Right atrium auricular region (tissue), 2 donors: ENCODE data around the gene EGFL7. TPM values are rescaled to one million over a fixed set of nuclear protein-coding genes. Genes with fewer than 3 reads are reported as not detected.
A peak's percentile ranks its signal among the peaks of the same experiment; 100 is the strongest.

ENCODE experiments used
- DNase-seq: peaks from one replicate; pipeline ENCODE4 v3.0.0-alpha.2; 2019; ENCODE audit warnings: low spot score
- H3K27ac ChIP-seq, 2 donors: fragments of 200-600 bp; sonication (generic); 1 replicate in 1 of 2; 2 replicates in 1 of 2; pipeline ENCODE4 v1.5.1; 2016 to 2019
- H3K27me3 ChIP-seq, 2 donors: fragments of 200-600 bp; sonication (generic); one replicate each; pipeline versions ENCODE4 v1.5.1 to v1.6.0; 2017 to 2019
- H3K36me3 ChIP-seq: fragments of 200-600 bp; sonication (generic); one replicate; pipeline ENCODE4 v1.5.1; 2016
- H3K4me1 ChIP-seq, 2 donors: fragments of 200-600 bp; sonication (generic); one replicate each; pipeline versions ENCODE4 v1.5.1 to v1.6.0; 2017 to 2019
- H3K4me3 ChIP-seq, 2 donors: fragments of 200-600 bp; sonication (generic); 1 replicate in 1 of 2; 2 replicates in 1 of 2; pipeline ENCODE4 v1.5.1; 2017 to 2019; ENCODE audit warnings: mild to moderate bottlenecking in 1 of 2, moderate library complexity in 1 of 2
- H3K9me3 ChIP-seq, 2 donors: fragments of 200-600 bp; sonication (generic); one replicate each; pipeline ENCODE4 v1.5.1; 2019
- total RNA-seq, 2 donors: library from RNA; depleted of rRNA; stranded (reverse); fragments of >200 nt; gene quantifications; one replicate each; pipeline ENCODE4 v1.1.0, GENCODE V29; 2016
- TF ChIP-seq, protein P1 (sequence below), 2 donors: fragments of 200-600 bp; sonication (generic); IDR thresholded peaks; one replicate each; pipeline ENCODE4 v1.5.1; 2019; ENCODE audit warnings: antibody characterized with exemption in 2 of 2

EGFL7 gene
- total RNA-seq, 2 donors from 2014 or later: 114 to 120 TPM

DNA sequence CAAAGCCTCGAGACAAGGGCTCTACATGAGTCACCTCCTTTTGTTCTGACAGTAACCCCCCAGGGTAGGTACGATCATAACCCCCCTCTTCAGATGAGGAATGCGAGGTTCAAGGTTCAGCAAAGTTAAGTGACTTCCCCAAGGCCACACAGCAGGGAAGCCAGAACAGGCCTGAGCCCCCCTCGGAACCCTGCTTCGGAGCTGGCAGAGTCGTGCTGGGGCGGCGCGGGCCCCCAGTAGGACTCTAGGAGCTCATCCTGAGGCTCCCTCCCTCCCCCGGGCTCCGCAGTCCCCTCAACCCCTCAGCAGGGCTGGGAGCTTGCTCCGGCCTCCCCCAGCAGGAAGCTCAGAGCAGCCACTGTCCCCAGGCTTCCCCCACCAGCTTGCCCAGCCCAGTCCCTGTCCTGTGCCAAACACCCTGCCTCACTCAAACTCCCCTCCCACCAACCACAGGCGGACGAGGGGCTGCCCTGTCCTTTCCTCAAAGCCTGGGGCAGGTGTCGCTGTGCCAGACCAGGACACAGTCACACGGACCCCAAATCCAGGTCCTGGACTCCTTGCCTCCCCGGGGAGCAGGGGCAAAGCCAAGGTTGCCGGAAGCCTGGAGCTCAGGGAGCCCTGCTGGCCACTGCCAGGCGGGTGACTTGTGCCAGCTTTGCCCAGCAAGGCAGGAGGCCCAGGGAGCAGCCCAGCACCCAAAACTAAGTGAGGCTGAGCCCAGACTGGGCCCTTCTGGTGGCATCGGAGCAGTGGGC, 19.4 kb downstream of the EGFL7 start:
- Histone ChIP-seq H3K4me3 (no peak overlapping the region), H3K27me3 (no peaks in the 10 kb centered on the region), H3K4me1 (peaks cover 0 to 71% of the 10 kb centered on the region in 2 donors), H3K9me3 (no peaks in the 10 kb centered on the region), H3K27ac (peak overlapping the region in 1 of 2 donors; percentile 58), H3K36me3 (no peaks in the 10 kb centered on the region)
- TF ChIP-seq, protein P1, sequence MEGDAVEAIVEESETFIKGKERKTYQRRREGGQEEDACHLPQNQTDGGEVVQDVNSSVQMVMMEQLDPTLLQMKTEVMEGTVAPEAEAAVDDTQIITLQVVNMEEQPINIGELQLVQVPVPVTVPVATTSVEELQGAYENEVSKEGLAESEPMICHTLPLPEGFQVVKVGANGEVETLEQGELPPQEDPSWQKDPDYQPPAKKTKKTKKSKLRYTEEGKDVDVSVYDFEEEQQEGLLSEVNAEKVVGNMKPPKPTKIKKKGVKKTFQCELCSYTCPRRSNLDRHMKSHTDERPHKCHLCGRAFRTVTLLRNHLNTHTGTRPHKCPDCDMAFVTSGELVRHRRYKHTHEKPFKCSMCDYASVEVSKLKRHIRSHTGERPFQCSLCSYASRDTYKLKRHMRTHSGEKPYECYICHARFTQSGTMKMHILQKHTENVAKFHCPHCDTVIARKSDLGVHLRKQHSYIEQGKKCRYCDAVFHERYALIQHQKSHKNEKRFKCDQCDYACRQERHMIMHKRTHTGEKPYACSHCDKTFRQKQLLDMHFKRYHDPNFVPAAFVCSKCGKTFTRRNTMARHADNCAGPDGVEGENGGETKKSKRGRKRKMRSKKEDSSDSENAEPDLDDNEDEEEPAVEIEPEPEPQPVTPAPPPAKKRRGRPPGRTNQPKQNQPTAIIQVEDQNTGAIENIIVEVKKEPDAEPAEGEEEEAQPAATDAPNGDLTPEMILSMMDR (IDR thresholded peaks at IDR 0.05): no peak
- no peak for DNase-seq

DNA sequence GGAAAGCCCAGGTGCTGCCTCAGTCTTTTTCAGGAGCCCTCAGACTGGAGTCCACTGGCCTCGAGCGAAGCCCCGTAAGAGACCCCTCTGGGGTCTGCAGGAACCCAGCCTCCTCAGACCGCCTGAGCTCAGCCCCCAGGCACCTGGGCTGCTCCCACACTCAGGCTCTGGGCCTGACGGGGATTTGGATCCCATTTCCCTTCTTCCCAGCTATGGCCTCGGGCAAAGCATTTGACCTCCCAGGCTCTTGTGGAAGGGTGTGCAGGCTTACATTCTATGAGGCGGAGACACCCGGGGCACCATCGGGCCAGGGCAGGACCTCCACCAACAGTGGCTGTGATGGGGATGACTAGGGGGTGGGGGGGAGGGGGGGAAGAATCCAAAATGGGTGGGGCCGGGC, 20.0 kb downstream of the EGFL7 start:
- no peak for DNase-seq
- no peaks in the 10 kb centered on the region for H3K27me3 ChIP-seq
- no peaks in the 10 kb centered on the region for H3K36me3 ChIP-seq
- H3K27ac ChIP-seq: peak overlapping the region in 1 of 2 donors; percentile 58
- no peak overlapping the region for H3K4me3 ChIP-seq
- H3K4me1 ChIP-seq: peaks cover 0 to 73% of the 10 kb centered on the region in 2 donors
- TF ChIP-seq, protein P1 (IDR thresholded peaks at IDR 0.05): no peak
- H3K9me3 ChIP-seq: no peaks in the 10 kb centered on the region

GRCh38 chr9:136683173-136683745, 20.5 kb downstream of the EGFL7 start:
- no peaks in the 10 kb centered on the region for H3K9me3 ChIP-seq
- H3K27ac ChIP-seq: peak overlapping the region in 1 of 2 donors; percentile 84
- H3K36me3 ChIP-seq: no peaks in the 10 kb centered on the region
- H3K27me3 ChIP-seq: no peaks in the 10 kb centered on the region
- H3K4me3 ChIP-seq: no peak overlapping the region
- TF ChIP-seq, protein P1 (IDR thresholded peaks at IDR 0.05): no peak
- peaks cover 0 to 73% of the 10 kb centered on the region in 2 donors for H3K4me1 ChIP-seq
- DNase-seq: no peak

DNA sequence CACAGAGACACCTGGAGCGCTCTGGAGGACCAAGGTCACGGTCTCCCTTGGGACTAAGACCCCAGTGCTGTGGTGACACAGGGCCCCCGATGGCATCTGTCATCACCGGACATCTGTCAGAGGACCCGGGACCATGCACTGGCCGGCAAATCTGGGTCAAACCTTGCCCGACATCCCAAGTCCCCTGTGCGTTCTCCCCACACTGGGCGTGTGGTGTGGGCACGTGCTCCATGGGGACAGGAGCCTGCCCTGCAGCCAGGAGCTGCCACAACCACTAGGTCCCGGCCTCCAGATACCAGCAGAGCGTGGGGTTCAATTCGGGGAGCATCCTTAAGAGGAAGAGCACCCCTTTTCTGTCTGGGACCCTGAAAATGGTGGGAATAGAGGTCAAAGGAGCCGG, 21.0 kb downstream of the EGFL7 start:
- Histone ChIP-seq H3K36me3 (no peaks in the 10 kb centered on the region), H3K4me3 (no peak overlapping the region), H3K27ac (peak overlapping the region in 1 of 2 donors; percentile 84), H3K9me3 (no peaks in the 10 kb centered on the region), H3K27me3 (no peaks in the 10 kb centered on the region), H3K4me1 (peaks cover 0 to 73% of the 10 kb centered on the region in 2 donors)
- no peak for DNase-seq
- TF ChIP-seq, protein P1 (IDR thresholded peaks at IDR 0.05): no peak

DNA sequence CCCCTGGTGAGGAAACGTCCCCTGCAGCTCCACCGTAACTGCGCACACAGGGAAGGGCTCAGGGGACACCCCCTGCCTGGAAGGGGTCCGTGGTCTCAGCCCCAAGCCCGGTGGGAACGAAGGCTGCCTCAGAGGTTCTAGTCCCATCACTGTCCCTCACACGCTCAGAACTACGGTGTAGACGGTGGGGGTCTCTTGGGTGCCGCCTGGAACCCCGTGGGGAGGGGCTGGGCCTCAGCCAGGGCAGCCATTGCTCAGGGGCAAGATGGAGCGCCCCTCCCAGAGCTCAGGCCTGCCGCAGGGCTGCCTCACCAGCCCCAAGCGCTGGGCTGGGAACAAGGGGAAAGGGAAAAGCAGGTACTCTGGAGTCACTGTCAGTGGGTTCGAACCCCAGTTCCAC, 21.6 kb downstream of the EGFL7 start:
- peak overlapping the region in 1 of 2 donors; percentile 84 for H3K27ac ChIP-seq
- no peak overlapping the region for H3K4me3 ChIP-seq
- TF ChIP-seq, protein P1 (IDR thresholded peaks at IDR 0.05): no peak
- no peaks in the 10 kb centered on the region for H3K36me3 ChIP-seq
- no peaks in the 10 kb centered on the region for H3K9me3 ChIP-seq
- DNase-seq: no peak
- H3K27me3 ChIP-seq: no peaks in the 10 kb centered on the region
- peaks cover 0 to 75% of the 10 kb centered on the region in 2 donors for H3K4me1 ChIP-seq
